Caco-2 (cell line): Measurements from ENCODE around the gene SLC7A14. TPM values are rescaled to one million over a fixed set of nuclear protein-coding genes. Genes with fewer than 3 reads are reported as not detected.

Experiments used
- BruUV-seq: library from RNA; stranded (reverse); fragments of 400-500 nt; replicated peaks from 2 replicates; lab custom pipeline; 2021; lab: Mats Ljungman, UMichigan
- CTCF ChIA-PET: fragments of 300-600 bp; sonication (Branson Sonifier 250); formaldehyde crosslinking; loops from one replicate; lab custom pipeline; 2022; ENCODE audit warnings: antibody characterized with exemption; lab: Charles Lee
- POLR2A ChIA-PET: fragments of 300-600 bp; sonication (Branson Sonifier 250); formaldehyde crosslinking; loops from one replicate; lab custom pipeline; 2022; ENCODE audit warnings: antibody characterized with exemption; lab: Charles Lee
- DNase-seq, 2 experiments: peaks; one replicate each; pipeline versions ENCODE4 v3.0.0 to v3.0.0-alpha.2; 2020 to 2022
- H3K27me3 ChIP-seq: replicated peaks from 2 replicates; pipeline ENCODE4 v1.6.0; 2011; ENCODE audit warnings: low read length; ENCODE audit not compliant: control insufficient read depth, insufficient read depth
- H3K36me3 ChIP-seq: 2 replicates; pipeline ENCODE4 v1.5.1; 2011; ENCODE audit warnings: low read length; ENCODE audit not compliant: control insufficient read depth, insufficient read depth
- H3K4me1 ChIP-seq: fragments of 250-450 bp; sonication (Bioruptor Pico); 2 replicates; pipeline ENCODE4 v1.5.1; 2020; ENCODE audit warnings: mild to moderate bottlenecking
- H3K4me3 ChIP-seq: 2 replicates; pipeline ENCODE4 v1.5.1; 2011; ENCODE audit warnings: low read depth, mild to moderate bottlenecking, control low read depth, low read length
- H3K9me3 ChIP-seq: fragments of 250-450 bp; sonication (Bioruptor Pico); 2 replicates; pipeline ENCODE4 v1.5.1; 2020; ENCODE audit warnings: mild to moderate bottlenecking, moderate library complexity
- H3K27ac Mint-ChIP-seq: one replicate; pipeline ENCODE4 v1.8.0; 2022; ENCODE audit warnings: mixed read lengths; ENCODE audit not compliant: unreplicated experiment
- H3K27me3 Mint-ChIP-seq: one replicate; pipeline ENCODE4 v1.8.0; 2022; ENCODE audit warnings: mixed read lengths; ENCODE audit not compliant: insufficient read depth, unreplicated experiment
- H3K36me3 Mint-ChIP-seq: one replicate; pipeline ENCODE4 v1.8.0; 2022; ENCODE audit warnings: mild to moderate bottlenecking, mixed read lengths; ENCODE audit not compliant: insufficient read depth, unreplicated experiment
- H3K4me1 Mint-ChIP-seq: one replicate; pipeline ENCODE4 v1.8.0; 2022; ENCODE audit warnings: low read depth, mixed read lengths; ENCODE audit not compliant: unreplicated experiment
- H3K4me3 Mint-ChIP-seq: one replicate; pipeline ENCODE4 v1.8.0; 2022; ENCODE audit warnings: mild to moderate bottlenecking, moderate library complexity, mixed read lengths; ENCODE audit not compliant: unreplicated experiment
- H3K9me3 Mint-ChIP-seq: one replicate; pipeline ENCODE4 v1.8.0; 2022; ENCODE audit warnings: mixed read lengths; ENCODE audit not compliant: unreplicated experiment
- CTCF ChIP-seq, 2 experiments: fragments of 200-600 bp in 1 of 2; IDR thresholded peaks; 1 replicate in 1 of 2; 2 replicates in 1 of 2; pipeline versions ENCODE4 v1.5.1 to v1.8.0; 2011 to 2022; ENCODE audit warnings: antibody characterized with exemption in 1 of 2, control low read depth in 1 of 2, inconsistent platforms in 1 of 2, low read depth in 1 of 2, low read length in 1 of 2, mild to moderate bottlenecking in 1 of 2, moderate library complexity in 1 of 2; ENCODE audit not compliant: insufficient read depth in 1 of 2, severe bottlenecking in 1 of 2, unreplicated experiment in 1 of 2
- intact Hi-C: fragments of 100-400 bp; cut with micrococcal nuclease; formaldehyde crosslinking; loops from one replicate; pipeline ENCODE4 v1.10.0; 2022; ENCODE audit not compliant: unreplicated experiment
- total RNA-seq: library from RNA; stranded (reverse); gene quantifications from 2 replicates; pipeline ENCODE4 v1.2.3, GENCODE V29; 2022

Gene SLC7A14
- total RNA-seq, 1 experiment from 2014 or later, result not detected

DNA sequence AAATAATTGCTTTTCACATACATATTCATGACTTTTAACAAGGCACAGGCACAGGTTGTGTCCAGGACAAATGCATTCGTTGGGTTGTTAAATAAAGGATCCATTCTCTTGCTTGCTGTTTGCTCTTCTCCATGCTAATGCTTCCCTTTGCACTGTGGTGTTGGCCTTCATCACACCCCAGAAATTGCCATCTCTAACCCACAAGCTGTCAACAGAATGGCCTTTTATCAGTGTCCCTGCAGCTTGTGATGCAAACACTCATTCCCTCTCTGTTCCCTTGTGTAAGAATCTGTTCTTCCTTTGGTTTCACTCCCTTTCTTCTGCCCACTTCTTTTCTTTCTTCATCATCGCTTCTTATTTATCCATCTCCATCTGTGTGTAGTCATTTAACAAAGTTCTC is 72.2 kb downstream of the SLC7A14 start:
- ChIA-PET CTCF (no interaction called here), POLR2A (no interaction called here)
- no peak for DNase-seq
- Histone ChIP-seq H3K9me3 (no peaks in the 10 kb centered on the region), H3K27me3 (no peaks in the 10 kb centered on the region), H3K4me1 (no peaks in the 10 kb centered on the region), H3K4me3 (no peak overlapping the region), H3K36me3 (no peaks in the 10 kb centered on the region; the same call in 1 of the 2 replicates)
- no TSS peak for BruUV-seq
- no peak overlapping the region for H3K27ac Mint-ChIP-seq
- H3K36me3 Mint-ChIP-seq, result no peaks in the 10 kb centered on the region
- no peaks in the 10 kb centered on the region for H3K9me3 Mint-ChIP-seq
- H3K4me1 Mint-ChIP-seq, result no peaks in the 10 kb centered on the region
- no peak overlapping the region for H3K4me3 Mint-ChIP-seq
- peaks cover 5% of the 10 kb centered on the region for H3K27me3 Mint-ChIP-seq
- intact Hi-C loops, result no loop called here
- TF ChIP-seq CTCF (IDR thresholded peaks at IDR 0.05; ENCODE audit: insufficient read depth in 1 of 2, low read depth in 1 of 2, low read length in 1 of 2, severe bottlenecking in 1 of 2, unreplicated experiment in 1 of 2), result no peak

DNA sequence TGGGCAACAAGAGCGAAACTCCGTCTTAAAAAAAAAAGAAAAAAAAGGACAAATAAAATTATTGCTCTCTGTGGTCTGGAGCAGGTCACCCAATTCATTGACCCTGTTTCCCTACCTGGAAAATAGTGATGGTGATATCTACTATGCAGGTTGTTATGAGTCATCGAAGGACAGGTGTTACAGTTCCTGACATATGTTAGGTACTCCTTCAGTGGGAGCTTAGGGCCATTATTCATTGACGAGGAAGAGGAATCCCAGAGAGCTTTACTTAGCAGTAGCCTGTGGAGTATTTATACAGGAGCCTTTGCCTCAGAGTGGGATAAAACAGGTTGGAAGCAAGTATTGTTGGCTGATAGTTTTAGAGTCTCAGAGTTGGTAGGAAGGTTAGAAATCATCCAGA is 74.5 kb downstream of the SLC7A14 start:
- no peaks in the 10 kb centered on the region for H3K9me3 ChIP-seq
- no peak for DNase-seq
- H3K36me3 Mint-ChIP-seq, result no peaks in the 10 kb centered on the region
- H3K36me3 ChIP-seq, result no peaks in the 10 kb centered on the region; the same call in 1 of the 2 replicates
- no TSS peak for BruUV-seq
- no peaks in the 10 kb centered on the region for H3K27me3 Mint-ChIP-seq
- intact Hi-C loops, result no loop called here
- H3K27ac Mint-ChIP-seq, result no peak overlapping the region
- no peaks in the 10 kb centered on the region for H3K9me3 Mint-ChIP-seq
- no peaks in the 10 kb centered on the region for H3K4me1 Mint-ChIP-seq
- peaks cover 6% of the 10 kb centered on the region for H3K4me1 ChIP-seq
- TF ChIP-seq CTCF (IDR thresholded peaks at IDR 0.05; ENCODE audit: insufficient read depth in 1 of 2, low read depth in 1 of 2, low read length in 1 of 2, severe bottlenecking in 1 of 2, unreplicated experiment in 1 of 2), result no peak
- no peaks in the 10 kb centered on the region for H3K27me3 ChIP-seq
- H3K4me3 Mint-ChIP-seq, result no peak overlapping the region
- POLR2A ChIA-PET, result no interaction called here
- CTCF ChIA-PET, result no interaction called here
- H3K4me3 ChIP-seq, result no peak overlapping the region

DNA sequence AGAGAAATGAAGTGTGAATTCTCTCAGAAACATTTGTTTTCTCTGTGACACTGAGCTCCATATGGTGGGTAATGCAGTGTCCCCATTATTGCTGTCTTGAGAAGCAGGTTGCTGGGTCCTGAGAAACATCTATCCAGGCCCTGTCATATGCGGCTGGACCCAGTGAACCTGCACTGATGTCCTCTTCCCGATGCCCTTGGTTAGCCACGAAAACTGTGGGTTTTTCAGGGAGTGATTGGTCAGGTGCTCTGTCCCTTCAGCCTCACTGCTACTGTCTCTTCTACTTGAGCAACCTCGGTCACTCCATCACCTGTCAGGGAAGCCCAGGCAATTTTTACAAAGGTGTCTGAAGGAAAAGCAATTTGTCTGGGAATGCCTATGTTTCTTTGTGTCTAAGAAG is 77.0 kb downstream of the SLC7A14 start:
- H3K27ac Mint-ChIP-seq, result no peak overlapping the region
- Histone ChIP-seq H3K4me1 (peaks cover 10% of the 10 kb centered on the region), H3K4me3 (no peak overlapping the region), H3K36me3 (no peaks in the 10 kb centered on the region; the same call in 1 of the 2 replicates), H3K27me3 (no peaks in the 10 kb centered on the region), H3K9me3 (no peaks in the 10 kb centered on the region)
- no TSS peak for BruUV-seq
- CTCF ChIA-PET, result no interaction called here
- no peak for TF ChIP-seq CTCF (IDR thresholded peaks at IDR 0.05; ENCODE audit: insufficient read depth in 1 of 2, low read depth in 1 of 2, low read length in 1 of 2, severe bottlenecking in 1 of 2, unreplicated experiment in 1 of 2)
- POLR2A ChIA-PET, result no interaction called here
- H3K27me3 Mint-ChIP-seq, result no peaks in the 10 kb centered on the region
- no peak for DNase-seq
- no peaks in the 10 kb centered on the region for H3K9me3 Mint-ChIP-seq
- intact Hi-C loops, result no loop called here
- H3K36me3 Mint-ChIP-seq, result no peaks in the 10 kb centered on the region
- H3K4me1 Mint-ChIP-seq, result no peaks in the 10 kb centered on the region
- H3K4me3 Mint-ChIP-seq, result no peak overlapping the region
